RPMI7951 (cell line): ENCODE results near the gene TAB3. TPM values are rescaled to one million over a fixed set of nuclear protein-coding genes. Genes with fewer than 3 reads are reported as not detected.

Experiments
- DNase-seq: peaks from one replicate; pipeline ENCODE4 v3.0.0-alpha.2; 2012; ENCODE audit warnings: low read depth
- total RNA-seq: library from RNA; depleted of rRNA; stranded (reverse); fragments of >200 nt; shearing (Covaris generic); gene quantifications from 2 replicates; pipeline ENCODE4 v1.2.3, GENCODE V29; 2014

Gene TAB3
- total RNA-seq, 1 experiment from 2014 or later, result 13.6 TPM

- DNase-seq, result no peak
These were observed 1.8 kb downstream of the TAB3 start for GRCh38 chrX:30887288-30887687.

DNA sequence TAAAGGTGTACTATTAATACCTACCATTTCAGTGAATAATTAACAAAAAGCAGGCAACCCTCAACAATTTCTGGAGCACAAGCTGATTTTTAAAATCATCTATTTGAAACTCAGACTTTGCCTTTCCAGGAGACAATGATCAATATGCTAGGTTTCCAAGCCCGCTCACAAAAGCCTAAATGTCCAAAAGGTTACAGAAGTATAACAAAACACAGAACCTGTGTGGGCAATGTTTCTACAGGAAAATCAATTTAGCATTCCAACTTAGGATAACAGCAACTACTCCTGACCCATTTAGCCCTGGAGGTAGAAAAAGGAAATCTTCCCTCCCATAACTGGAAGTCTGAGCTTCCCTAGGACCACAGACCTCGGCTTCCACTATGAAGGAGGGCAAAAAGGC is 3.9 kb downstream of the TAB3 start:
- no peak for DNase-seq

DNA sequence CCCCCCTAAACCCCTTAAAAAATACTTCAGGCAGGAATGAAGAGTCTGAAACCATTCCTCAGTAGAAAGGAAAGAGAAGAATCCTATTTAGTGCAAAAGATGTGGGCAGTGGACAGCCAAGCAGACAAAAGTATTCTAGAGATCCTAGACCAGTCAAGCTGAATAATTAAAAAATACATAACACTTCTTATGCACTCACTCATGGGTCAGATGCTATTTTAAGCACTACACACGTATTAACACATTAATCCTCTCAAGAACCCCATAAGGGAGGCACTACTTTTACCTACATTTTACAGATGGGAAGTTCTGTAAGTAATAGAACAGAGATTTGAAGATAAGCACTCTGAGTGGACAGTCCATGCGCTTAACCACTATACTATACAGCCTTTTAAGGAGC is 5.9 kb downstream of the TAB3 start:
- DNase-seq, result no peak

DNA sequence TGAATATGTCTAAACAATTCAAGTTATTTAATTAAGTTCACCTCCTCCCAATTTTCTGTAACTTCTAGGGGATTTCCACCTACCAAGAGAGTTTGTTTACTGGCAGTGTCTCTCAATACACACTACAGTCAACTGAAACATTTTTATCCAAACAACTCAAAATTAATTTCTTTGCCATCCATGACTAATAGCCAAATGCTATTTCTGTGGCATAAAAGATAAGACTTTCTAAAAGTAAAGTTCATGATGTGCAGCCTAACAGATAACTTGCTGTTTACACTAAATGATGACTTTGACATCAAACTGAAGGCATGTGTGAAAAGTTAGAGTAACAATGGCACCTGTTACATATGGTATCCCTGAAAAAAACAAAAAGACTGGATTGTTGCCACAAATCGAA is 7.3 kb downstream of the TAB3 start:
- DNase-seq, result no peak

DNA sequence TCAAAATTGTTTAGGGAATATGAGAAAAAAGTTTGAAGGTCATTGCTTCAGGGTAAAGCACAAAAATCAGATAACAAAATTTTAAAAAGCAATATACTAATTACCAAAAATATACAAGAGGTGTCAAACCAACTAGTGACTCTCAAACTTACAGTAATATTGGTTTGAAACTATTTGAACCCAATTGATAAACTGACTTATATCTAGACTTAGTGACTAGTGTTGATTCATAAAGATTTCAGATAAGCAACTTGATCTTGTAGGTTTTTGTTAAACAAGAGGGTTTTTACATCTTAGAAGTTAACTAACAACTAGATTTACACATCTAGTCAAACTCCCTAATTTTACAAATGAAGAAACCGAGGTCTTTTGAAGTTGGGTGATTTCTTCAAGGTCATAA is 7.7 kb downstream of the TAB3 start:
- DNase-seq, result no peak

- no peak for DNase-seq
These were observed 9.0 kb downstream of the TAB3 start for GRCh38 chrX:30880058-30880457.

DNA sequence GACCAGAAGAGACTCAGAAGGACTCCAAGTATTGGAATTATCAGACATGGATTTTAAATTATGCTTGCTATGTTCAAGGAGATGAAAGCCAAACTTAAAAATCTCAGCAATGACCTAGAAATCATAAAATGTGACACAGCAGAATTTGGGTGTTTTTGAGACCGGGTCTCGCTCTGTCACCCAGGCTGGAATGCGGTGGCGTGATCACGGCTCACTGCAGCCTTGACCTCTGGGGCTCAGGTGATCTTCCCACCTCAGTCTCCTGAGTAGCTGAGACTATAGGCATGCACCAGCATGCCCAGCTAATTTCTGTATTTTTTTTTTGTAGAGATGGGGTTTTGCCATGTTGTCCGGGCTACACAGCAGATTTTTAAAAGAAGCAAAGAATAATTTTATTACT is 12.7 kb downstream of the TAB3 start:
- no peak for DNase-seq

GRCh38 chrX:30875957-30876356 is 13.1 kb downstream of the TAB3 start:
- DNase-seq, result peak; percentile 65

DNA sequence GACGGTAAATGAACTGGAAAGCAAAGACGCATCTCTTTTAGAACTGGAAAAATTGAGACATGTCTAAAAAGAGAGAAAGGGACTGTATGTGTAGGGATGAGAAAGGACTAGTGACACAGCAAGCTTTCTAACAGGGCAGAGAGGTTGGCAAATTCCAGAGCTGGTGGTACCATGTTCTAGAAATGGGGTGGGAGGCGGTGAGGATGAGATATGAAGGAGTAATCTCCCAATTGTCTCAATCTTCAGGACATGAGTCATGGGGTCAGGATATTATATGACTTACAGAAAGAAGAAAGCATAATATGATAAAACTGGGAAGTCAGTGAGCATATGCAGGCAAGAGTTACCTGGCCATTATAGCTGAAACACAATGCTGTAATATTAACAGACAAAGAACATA is 14.2 kb downstream of the TAB3 start:
- no peak for DNase-seq

- no peak for DNase-seq
These were observed 18.5 kb downstream of the TAB3 start for GRCh38 chrX:30870572-30870971.

- no peak for DNase-seq
These were observed 23.4 kb downstream of the TAB3 start for GRCh38 chrX:30865612-30866011.

- DNase-seq, result peak; percentile 4
These were observed 24.0 kb downstream of the TAB3 start for GRCh38 chrX:30865015-30865414.

GRCh38 chrX:30864383-30864785 is 24.7 kb downstream of the TAB3 start:
- no peak for DNase-seq

- no peak for DNase-seq
These were observed 25.1 kb downstream of the TAB3 start for GRCh38 chrX:30863974-30864373.

- DNase-seq, result no peak
These were observed 31.0 kb downstream of the TAB3 start for GRCh38 chrX:30858098-30858497.

DNA sequence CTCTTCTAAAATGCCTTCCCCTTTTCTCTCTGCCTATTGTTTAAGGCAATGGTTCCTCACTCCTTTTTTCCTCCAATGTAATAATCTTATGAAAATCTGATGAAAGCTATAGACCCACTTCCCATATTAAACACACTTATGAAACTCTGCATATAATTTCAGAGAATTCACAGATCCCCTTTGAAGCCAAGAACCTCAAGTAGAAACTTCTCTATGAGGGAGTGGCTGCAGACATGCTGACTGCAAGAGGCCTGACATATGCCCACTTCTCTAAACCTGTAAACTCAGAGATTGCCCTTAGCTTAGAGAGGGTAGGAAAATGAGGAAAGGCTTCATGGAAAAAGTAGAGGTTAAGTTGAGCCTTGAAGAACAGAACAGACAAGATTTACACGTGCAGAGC is 37.6 kb downstream of the TAB3 start:
- DNase-seq, result no peak

DNA sequence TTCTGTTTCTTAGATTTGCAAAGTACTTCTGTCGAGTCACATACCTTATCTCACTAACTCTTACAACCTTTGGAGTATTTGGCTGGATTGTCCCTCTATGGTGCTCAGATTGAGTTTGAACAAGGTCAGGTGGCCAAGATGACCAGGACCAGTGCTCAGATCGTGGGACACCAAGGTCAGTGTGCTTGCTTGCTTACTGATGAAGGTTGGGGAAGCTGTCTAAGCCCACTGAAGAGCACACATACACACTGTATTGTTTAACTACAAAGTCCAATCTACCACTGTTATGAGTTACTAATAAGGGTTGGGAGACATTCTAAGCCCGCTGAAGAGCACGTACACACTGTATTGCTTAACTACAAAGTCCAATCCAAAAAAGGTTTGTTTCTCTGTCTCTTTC is 53.7 kb downstream of the TAB3 start:
- DNase-seq, result no peak

GRCh38 chrX:30833896-30834295 is 55.2 kb downstream of the TAB3 start:
- DNase-seq, result no peak

- no peak for DNase-seq
These were observed 58.0 kb downstream of the TAB3 start for GRCh38 chrX:30831082-30831481.

DNA sequence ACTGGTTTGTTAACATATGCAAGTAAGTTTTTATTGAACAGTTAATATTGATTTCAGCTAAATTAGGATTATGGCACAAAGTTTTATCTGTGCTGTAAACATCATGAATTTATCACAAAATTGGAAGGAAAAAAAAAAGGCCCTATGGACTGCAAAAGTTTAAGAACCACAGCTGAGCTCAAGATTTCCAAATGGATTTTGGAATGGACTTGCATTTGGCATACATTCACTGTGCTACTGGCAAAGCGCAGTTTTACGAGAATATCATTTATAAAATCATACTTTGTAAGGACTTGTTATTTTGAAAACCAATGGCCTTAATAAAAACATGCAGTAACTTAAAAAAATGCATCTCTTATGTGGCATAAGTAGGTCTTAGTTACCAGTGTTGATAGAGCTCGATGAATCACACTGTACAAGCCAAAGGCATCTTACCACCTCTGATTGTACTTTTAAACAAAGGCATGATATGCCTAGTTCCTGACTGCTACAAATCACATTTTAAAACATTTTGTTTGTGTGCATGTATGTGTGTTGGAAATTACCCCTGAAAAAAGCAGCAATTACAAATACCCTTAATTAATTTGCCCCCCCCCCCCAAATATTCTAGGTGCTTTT is 58.6 kb downstream of the TAB3 start:
- no peak for DNase-seq

- peak; percentile 2 for DNase-seq
These were observed 64.8 kb downstream of the TAB3 start for GRCh38 chrX:30824275-30824674.

- DNase-seq, result no peak
These were observed 66.3 kb downstream of the TAB3 start for GRCh38 chrX:30822764-30823163.

DNA sequence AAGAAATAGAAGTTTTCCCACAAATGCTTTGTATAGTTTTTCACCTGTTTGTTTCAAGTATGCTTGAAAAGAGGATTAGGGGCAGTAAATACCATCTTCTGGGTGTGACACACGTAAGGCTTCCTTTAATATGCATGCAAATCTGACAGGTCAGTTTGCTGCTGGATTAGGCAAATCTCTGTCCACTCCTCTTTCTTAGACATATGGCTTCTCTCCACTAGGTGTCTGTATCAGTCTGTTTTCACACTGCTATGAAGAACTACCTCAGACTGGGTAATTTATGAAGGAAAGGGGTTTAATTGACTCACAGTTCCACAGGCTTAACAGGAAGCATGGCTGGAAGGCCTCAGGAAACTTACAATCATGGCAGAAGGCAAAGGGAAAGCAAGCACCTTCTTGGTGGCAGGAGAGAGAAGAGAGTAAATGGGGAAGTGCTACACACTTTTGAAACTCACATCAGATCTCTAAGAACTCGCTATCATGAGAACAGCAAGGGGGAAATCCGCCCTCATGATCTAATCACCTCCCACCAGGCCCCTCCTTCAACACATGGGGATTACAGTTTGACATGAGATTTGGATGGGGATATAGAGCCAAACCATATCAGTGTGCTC is 66.9 kb downstream of the TAB3 start:
- DNase-seq, result peak; percentile 4

GRCh38 chrX:30821116-30821515 is 67.9 kb downstream of the TAB3 start:
- peak; percentile 2 for DNase-seq
